ENCODE data around the gene TGFBR1.

The TGFBR1 gene

GRCh38 chr9:99138424-99139284 is 33.7 kb downstream of the TGFBR1 start:
- DNase-seq = no peak

GRCh38 chr9:99139868-99140267 is 35.0 kb downstream of the TGFBR1 start:
- no peak for DNase-seq

- DNase-seq = peak; percentile 39 to 57
Measured at GRCh38 chr9:99140685-99141314, 35.9 kb downstream of the TGFBR1 start.

- DNase-seq = no peak
Measured at GRCh38 chr9:99141849-99142248, 36.9 kb downstream of the TGFBR1 start.

- DNase-seq = no peak
Measured at GRCh38 chr9:99142275-99142674, 37.4 kb downstream of the TGFBR1 start.

- DNase-seq = no peak
Measured at GRCh38 chr9:99143655-99144054, 38.7 kb downstream of the TGFBR1 start.

- DNase-seq = no peak
Measured at GRCh38 chr9:99144966-99145365, 40.1 kb downstream of the TGFBR1 start.

- DNase-seq = no peak
Measured at GRCh38 chr9:99146574-99146973, 41.7 kb downstream of the TGFBR1 start.

- DNase-seq = no peak
Measured at GRCh38 chr9:99147177-99147576, 42.3 kb downstream of the TGFBR1 start.

GRCh38 chr9:99150451-99151171 is 45.7 kb downstream of the TGFBR1 start:
- no peak for DNase-seq

- DNase-seq = no peak
Measured at GRCh38 chr9:99154356-99154755, 49.4 kb downstream of the TGFBR1 start.

GRCh38 chr9:99155736-99156135 is 50.8 kb downstream of the TGFBR1 start:
- no peak for DNase-seq

GRCh38 chr9:99158629-99159028 is 53.7 kb downstream of the TGFBR1 start:
- DNase-seq = no peak

- DNase-seq = no peak
Measured at GRCh38 chr9:99160173-99160572, 55.3 kb downstream of the TGFBR1 start.

- peak; percentile 50 to 52 for DNase-seq
Measured at GRCh38 chr9:99162759-99163364, 57.9 kb downstream of the TGFBR1 start.

- no peak for DNase-seq
Measured at GRCh38 chr9:99166149-99166548, 61.2 kb downstream of the TGFBR1 start.

- DNase-seq = no peak
Measured at GRCh38 chr9:99167119-99167518, 62.2 kb downstream of the TGFBR1 start.

GRCh38 chr9:99167694-99168093 is 62.8 kb downstream of the TGFBR1 start:
- no peak for DNase-seq

- DNase-seq = no peak
Measured at GRCh38 chr9:99169086-99169485, 64.2 kb downstream of the TGFBR1 start.

GRCh38 chr9:99169982-99170761 is 65.3 kb downstream of the TGFBR1 start:
- no peak for DNase-seq

GRCh38 chr9:99171225-99172123 is 66.6 kb downstream of the TGFBR1 start:
- no peak for DNase-seq
